NB4 (cell line): ENCODE data around the gene ZNF341.

Source experiments
- DNase-seq: peaks from one replicate; pipeline ENCODE4 v3.0.0; 2010; ENCODE audit warnings: low read depth
- H3K4me3 ChIP-seq: one replicate; pipeline ENCODE4 v1.5.1; 2011; ENCODE audit warnings: mild to moderate bottlenecking, low read depth, low read length, moderate library complexity
- MYC ChIP-seq: IDR thresholded peaks from 2 replicates; pipeline ENCODE4 v1.6.1; 2011; ENCODE audit warnings: low read depth, low read length
- POLR2A ChIP-seq: IDR thresholded peaks from 2 replicates; pipeline ENCODE4 v1.6.1; 2011; ENCODE audit warnings: mild to moderate bottlenecking; ENCODE audit not compliant: insufficient read length; ENCODE audit errors: extremely low read depth
- TF ChIP-seq, protein P1 (sequence below): IDR thresholded peaks from one replicate; pipeline ENCODE4 v1.5.1; 2012; ENCODE audit warnings: low read depth, low read length
- TF ChIP-seq, protein P2 (sequence below): IDR thresholded peaks from 2 replicates; pipeline ENCODE4 v1.6.1; 2011; ENCODE audit warnings: low read depth, low read length

ZNF341 gene

DNA sequence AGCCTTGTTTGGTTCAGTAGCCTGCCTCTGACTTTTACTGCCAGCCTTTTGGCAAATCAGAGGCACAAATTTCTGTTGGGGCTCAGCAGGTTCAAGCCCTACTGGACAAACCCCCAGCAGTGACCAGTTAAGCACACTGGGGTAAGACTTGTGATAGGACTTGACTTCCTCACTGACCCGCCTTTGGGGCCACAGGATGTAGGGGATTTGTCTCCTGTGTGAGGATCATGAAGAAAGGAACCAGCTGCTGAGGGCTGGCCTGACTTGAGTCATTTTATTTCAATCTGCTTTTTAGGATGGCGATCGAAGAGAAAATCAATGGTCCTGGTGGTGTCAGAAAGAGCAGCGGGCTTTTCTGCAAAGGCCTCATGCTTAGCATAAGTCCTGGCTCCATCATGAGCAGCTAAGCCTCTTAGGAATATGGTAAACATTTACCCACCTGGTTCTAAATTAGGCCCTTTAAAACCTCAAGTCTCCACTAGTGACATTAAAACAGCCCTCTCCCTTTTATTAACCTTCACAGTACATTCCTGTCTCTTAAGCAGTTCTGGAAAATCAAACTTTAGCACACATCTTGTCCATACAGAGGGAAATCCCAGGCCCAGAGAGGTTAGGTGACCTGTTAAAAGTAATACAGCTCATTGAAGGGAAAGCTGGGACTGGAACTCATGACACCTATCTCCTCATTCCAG lies 96.0 kb downstream of the ZNF341 start:
- DNase-seq = peak; percentile 20
- no peak for TF ChIP-seq POLR2A
- TF ChIP-seq, protein P1, sequence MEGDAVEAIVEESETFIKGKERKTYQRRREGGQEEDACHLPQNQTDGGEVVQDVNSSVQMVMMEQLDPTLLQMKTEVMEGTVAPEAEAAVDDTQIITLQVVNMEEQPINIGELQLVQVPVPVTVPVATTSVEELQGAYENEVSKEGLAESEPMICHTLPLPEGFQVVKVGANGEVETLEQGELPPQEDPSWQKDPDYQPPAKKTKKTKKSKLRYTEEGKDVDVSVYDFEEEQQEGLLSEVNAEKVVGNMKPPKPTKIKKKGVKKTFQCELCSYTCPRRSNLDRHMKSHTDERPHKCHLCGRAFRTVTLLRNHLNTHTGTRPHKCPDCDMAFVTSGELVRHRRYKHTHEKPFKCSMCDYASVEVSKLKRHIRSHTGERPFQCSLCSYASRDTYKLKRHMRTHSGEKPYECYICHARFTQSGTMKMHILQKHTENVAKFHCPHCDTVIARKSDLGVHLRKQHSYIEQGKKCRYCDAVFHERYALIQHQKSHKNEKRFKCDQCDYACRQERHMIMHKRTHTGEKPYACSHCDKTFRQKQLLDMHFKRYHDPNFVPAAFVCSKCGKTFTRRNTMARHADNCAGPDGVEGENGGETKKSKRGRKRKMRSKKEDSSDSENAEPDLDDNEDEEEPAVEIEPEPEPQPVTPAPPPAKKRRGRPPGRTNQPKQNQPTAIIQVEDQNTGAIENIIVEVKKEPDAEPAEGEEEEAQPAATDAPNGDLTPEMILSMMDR = no peak
- TF ChIP-seq, protein P2, sequence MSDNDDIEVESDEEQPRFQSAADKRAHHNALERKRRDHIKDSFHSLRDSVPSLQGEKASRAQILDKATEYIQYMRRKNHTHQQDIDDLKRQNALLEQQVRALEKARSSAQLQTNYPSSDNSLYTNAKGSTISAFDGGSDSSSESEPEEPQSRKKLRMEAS = no peak
- no peak for TF ChIP-seq MYC
- H3K4me3 ChIP-seq = no peak overlapping the region

DNA sequence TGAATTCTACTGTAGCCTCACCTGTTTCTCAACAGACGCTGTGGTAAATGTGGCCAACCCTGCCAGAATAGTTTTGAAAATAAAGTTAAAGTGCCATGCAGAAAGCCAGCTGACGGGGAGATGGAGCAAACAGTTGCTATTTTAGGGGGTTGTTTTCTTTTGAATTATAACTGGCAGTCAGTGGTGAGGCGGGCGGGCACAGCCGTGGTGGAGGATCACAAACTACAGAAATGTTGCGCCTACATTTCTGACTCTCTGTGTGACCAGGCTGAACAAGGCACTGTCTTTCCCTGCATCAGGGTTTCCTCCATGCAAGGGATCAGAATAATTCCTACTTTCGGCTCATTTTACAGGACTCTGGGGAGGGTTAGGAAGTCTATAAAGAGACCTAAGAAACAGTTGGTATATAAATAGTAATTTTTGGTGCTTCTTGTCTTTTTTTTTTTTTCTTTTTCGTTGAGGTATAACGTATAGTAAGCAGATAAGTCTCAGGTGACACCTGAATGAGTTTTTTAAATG lies 96.6 kb downstream of the ZNF341 start:
- no peak overlapping the region for H3K4me3 ChIP-seq
- TF ChIP-seq, protein P1 = no peak
- TF ChIP-seq POLR2A (no peak), MYC (no peak)
- TF ChIP-seq, protein P2 = no peak
- DNase-seq = no peak

DNA sequence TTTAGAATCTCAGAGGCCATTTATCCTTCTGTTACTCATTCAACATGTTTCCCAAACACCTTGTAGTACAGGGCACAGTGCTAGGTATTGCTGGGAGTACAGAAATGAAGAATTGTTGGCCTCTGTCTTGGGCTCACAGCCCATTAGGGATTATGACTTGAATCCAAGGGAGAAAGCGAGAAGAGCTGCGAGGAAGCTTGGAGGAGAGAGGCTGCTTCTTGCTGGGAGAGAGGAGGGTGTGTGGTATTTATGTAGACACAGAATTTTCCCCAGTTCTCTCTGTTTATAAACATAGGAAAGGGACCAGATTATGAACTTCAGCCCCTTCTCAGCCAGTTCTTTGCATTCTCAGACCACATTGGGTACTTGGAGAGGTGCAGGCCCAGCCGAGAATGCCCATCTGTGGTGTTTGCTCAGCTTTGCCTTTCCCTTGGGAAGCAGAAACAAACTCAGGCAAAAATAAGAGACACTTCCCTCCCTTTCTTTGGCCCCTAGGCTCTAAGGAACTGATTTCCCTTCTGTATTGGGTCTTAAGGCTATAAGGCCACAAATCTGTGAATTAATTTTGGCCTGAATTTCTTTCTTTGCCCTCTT lies 97.3 kb downstream of the ZNF341 start:
- no peak for DNase-seq
- TF ChIP-seq POLR2A = no peak
- TF ChIP-seq, protein P1 = no peak
- no peak for TF ChIP-seq MYC
- TF ChIP-seq, protein P2 = no peak
- no peak overlapping the region for H3K4me3 ChIP-seq

DNA sequence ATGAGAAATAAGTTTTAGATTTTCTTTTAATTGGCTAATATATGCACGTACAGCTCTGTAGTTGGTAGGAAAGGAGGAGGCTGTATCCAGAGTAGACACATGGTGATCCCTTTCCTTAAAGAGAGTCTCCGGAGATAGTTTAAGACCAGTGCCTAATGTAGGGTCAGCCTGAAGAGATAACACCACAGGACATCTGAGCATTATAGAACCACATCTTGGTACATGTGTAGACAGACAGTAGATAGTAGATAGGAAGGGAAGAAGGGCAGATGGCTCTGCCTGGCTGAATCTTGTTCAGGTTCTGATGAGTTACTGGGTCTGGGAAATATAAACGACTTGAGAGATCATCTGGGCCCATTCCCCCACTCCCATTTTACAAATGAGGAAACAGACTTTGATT lies 97.8 kb downstream of the ZNF341 start:
- no peak for DNase-seq
- TF ChIP-seq MYC (no peak), POLR2A (no peak)
- TF ChIP-seq, protein P2 = no peak
- TF ChIP-seq, protein P1 = no peak
- H3K4me3 ChIP-seq = no peak overlapping the region

DNA sequence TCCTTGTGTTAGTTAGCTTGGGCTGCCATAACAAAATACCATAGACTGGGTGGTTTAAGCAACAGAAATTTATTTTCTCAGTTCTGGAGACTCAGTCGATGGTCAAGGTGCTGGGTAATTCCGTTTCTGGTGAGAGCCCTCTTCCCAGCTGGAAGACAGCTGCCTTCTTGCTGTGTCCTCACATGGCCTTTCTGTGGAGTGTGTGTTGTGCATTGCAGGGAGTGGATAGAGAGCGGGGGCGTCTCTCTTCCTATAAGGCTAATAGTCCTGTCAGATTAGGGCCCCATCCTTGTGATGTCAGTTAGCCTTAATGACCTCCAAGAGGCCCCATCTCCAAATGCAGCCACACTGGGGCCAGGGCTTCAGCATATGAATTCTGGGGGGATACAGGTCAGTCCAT lies 98.6 kb downstream of the ZNF341 start:
- no peak for TF ChIP-seq MYC
- TF ChIP-seq, protein P2 = no peak
- TF ChIP-seq POLR2A = no peak
- TF ChIP-seq, protein P1 = no peak
- no peak for DNase-seq
- no peak overlapping the region for H3K4me3 ChIP-seq
